ENCODE results near the gene MAPRE2.

Gene MAPRE2

GRCh38 chr18:35112696-35113095 is 71.5 kb downstream of the MAPRE2 start:
- DNase-seq (ENCODE audit: low spot score), result no peak

GRCh38 chr18:35114305-35114704 is 73.1 kb downstream of the MAPRE2 start:
- no peak for DNase-seq (ENCODE audit: low spot score)
- no peak for TF ChIP-seq CTCF (IDR thresholded peaks at IDR 0.05; ENCODE audit: extremely low read depth, missing control alignments)

More at GRCh38 chr18:35112696-35113095, 71.5 kb downstream of the MAPRE2 start:
- no peak for TF ChIP-seq CTCF (IDR thresholded peaks at IDR 0.05; ENCODE audit: extremely low read depth, missing control alignments)

GRCh38 chr18:35116784-35117318 is 75.6 kb downstream of the MAPRE2 start:
- no peak for TF ChIP-seq CTCF (IDR thresholded peaks at IDR 0.05; ENCODE audit: extremely low read depth, missing control alignments)
- DNase-seq (ENCODE audit: low spot score), result no peak

- DNase-seq (ENCODE audit: low spot score), result no peak
- TF ChIP-seq CTCF (IDR thresholded peaks at IDR 0.05; ENCODE audit: extremely low read depth, missing control alignments), result no peak
These were observed 76.2 kb downstream of the MAPRE2 start for GRCh38 chr18:35117372-35117771.

GRCh38 chr18:35117951-35118411 is 76.8 kb downstream of the MAPRE2 start:
- no peak for TF ChIP-seq CTCF (IDR thresholded peaks at IDR 0.05; ENCODE audit: extremely low read depth, missing control alignments)
- DNase-seq (ENCODE audit: low spot score), result no peak

GRCh38 chr18:35118641-35119040 is 77.4 kb downstream of the MAPRE2 start:
- DNase-seq (ENCODE audit: low spot score), result no peak
- no peak for TF ChIP-seq CTCF (IDR thresholded peaks at IDR 0.05; ENCODE audit: extremely low read depth, missing control alignments)

- DNase-seq (ENCODE audit: low spot score), result no peak
- TF ChIP-seq CTCF (IDR thresholded peaks at IDR 0.05; ENCODE audit: extremely low read depth, missing control alignments), result no peak
These were observed 79.8 kb downstream of the MAPRE2 start for GRCh38 chr18:35121038-35121437.

Data from GM20000 (cell line).